ENCODE measurements around the gene UTRN.

Gene UTRN

GRCh38 chr6:144284478-144284782 lies 705 bp upstream of the UTRN start:
- H2BK120ac ChIP-seq (ENCODE audit: low read depth, low read length), result peak overlapping the region; percentile 97
- no peaks in the 10 kb centered on the region for H3K27me3 ChIP-seq (ENCODE audit: control insufficient read depth in 1 of 2, insufficient read depth in 1 of 2, low read length in 2 of 2)
- peak overlapping the region; percentile 67 for H3K27ac ChIP-seq (ENCODE audit: low read length, poor library complexity, severe bottlenecking)
- H2BK12ac ChIP-seq (ENCODE audit: low read length in 2 of 2), result no peak overlapping the region
- peak overlapping the region; percentile 84 for H3K4me2 ChIP-seq (ENCODE audit: low read length, poor library complexity, severe bottlenecking)
- H3K9me3 ChIP-seq (ENCODE audit: control insufficient read depth, low read length), result no peaks in the 10 kb centered on the region
- peak overlapping the region; percentile 87 for H3K9ac ChIP-seq (ENCODE audit: low read length)
- peak overlapping the region in 1 of 2 experiments; percentile 70 for H3K4ac ChIP-seq (ENCODE audit: low read depth in 1 of 2, low read length in 2 of 2)
- peaks cover 1% of the 10 kb centered on the region for H3K4me1 ChIP-seq (ENCODE audit: control insufficient read depth, insufficient read depth, low read depth, low read length)
- H3K18ac ChIP-seq (ENCODE audit: low read depth in 1 of 2, low read length in 2 of 2), result no peak overlapping the region
- no peak overlapping the region for H3K14ac ChIP-seq (ENCODE audit: low read length in 2 of 2)
- H2AK5ac ChIP-seq (ENCODE audit: low read length, severe bottlenecking), result no peak overlapping the region
- peak overlapping the region; percentile 95 for H2AFZ ChIP-seq (ENCODE audit: low read depth, low read length)
- H3K36me3 ChIP-seq (ENCODE audit: control insufficient read depth in 1 of 2, insufficient read depth in 2 of 2, low read depth in 1 of 2, low read length in 2 of 2), result no peaks in the 10 kb centered on the region
- WGBS, result 0% methylated on average over 2 of the region's 7 CpGs
- DNase-seq, result no peak
- no peak overlapping the region for H4K8ac ChIP-seq (ENCODE audit: low read length)
- H3K79me1 ChIP-seq (replicated peaks; ENCODE audit: low read length, poor library complexity, severe bottlenecking), result peaks cover 10% of the 10 kb centered on the region
- peak overlapping the region; percentile 85 to 95 for H3K4me3 ChIP-seq (ENCODE audit: insufficient read depth in 1 of 2, low read depth in 1 of 2, low read length in 2 of 2)
- H2BK15ac ChIP-seq (ENCODE audit: low read depth, poor library complexity, severe bottlenecking), result no peak overlapping the region
- no peak overlapping the region for H4K91ac ChIP-seq (ENCODE audit: low read length)
- no peak overlapping the region for H3K23ac ChIP-seq (ENCODE audit: low read length in 2 of 2)
- H2BK5ac ChIP-seq (ENCODE audit: low read depth, low read length, poor library complexity, severe bottlenecking), result peak overlapping the region; percentile 99

- Histone ChIP-seq H2BK5ac (ENCODE audit: low read depth, low read length, poor library complexity, severe bottlenecking) (peak overlapping the region; percentile 99), H2AK5ac (ENCODE audit: low read length, severe bottlenecking) (no peak overlapping the region), H2BK15ac (ENCODE audit: low read depth, poor library complexity, severe bottlenecking) (peak overlapping the region; percentile 89), H3K36me3 (ENCODE audit: control insufficient read depth in 1 of 2, insufficient read depth in 2 of 2, low read depth in 1 of 2, low read length in 2 of 2) (no peaks in the 10 kb centered on the region), H3K27ac (ENCODE audit: low read length, poor library complexity, severe bottlenecking) (peak overlapping the region; percentile 93), H4K91ac (ENCODE audit: low read length) (peak overlapping the region; percentile 80), H3K14ac (ENCODE audit: low read length in 2 of 2) (peak overlapping the region in 1 of 2 experiments; percentile 84), H2BK12ac (ENCODE audit: low read length in 2 of 2) (no peak overlapping the region), H3K18ac (ENCODE audit: low read depth in 1 of 2, low read length in 2 of 2) (peak overlapping the region; percentile 97 to 98), H2BK120ac (ENCODE audit: low read depth, low read length) (peak overlapping the region; percentile 15), H3K9me3 (ENCODE audit: control insufficient read depth, low read length) (no peaks in the 10 kb centered on the region), H3K27me3 (ENCODE audit: control insufficient read depth in 1 of 2, insufficient read depth in 1 of 2, low read length in 2 of 2) (no peaks in the 10 kb centered on the region), H4K8ac (ENCODE audit: low read length) (no peak overlapping the region), H2AFZ (ENCODE audit: low read depth, low read length) (peak overlapping the region; percentile 18), H3K4me1 (ENCODE audit: control insufficient read depth, insufficient read depth, low read depth, low read length) (peaks cover 1% of the 10 kb centered on the region), H3K4me3 (ENCODE audit: insufficient read depth in 1 of 2, low read depth in 1 of 2, low read length in 2 of 2) (peak overlapping the region; percentile 85 to 95), H3K4ac (ENCODE audit: low read depth in 1 of 2, low read length in 2 of 2) (peak overlapping the region; percentile 24 to 77), H3K79me1 (replicated peaks; ENCODE audit: low read length, poor library complexity, severe bottlenecking) (peaks cover 10% of the 10 kb centered on the region), H3K23ac (ENCODE audit: low read length in 2 of 2) (no peak overlapping the region), H3K4me2 (ENCODE audit: low read length, poor library complexity, severe bottlenecking) (peak overlapping the region; percentile 84), H3K9ac (ENCODE audit: low read length) (peak overlapping the region; percentile 87)
- WGBS, result 1% methylated on average over 15 of the region's 15 CpGs
- no peak for DNase-seq
Observed at GRCh38 chr6:144285548-144285797, 338 bp downstream of the UTRN start.

DNA sequence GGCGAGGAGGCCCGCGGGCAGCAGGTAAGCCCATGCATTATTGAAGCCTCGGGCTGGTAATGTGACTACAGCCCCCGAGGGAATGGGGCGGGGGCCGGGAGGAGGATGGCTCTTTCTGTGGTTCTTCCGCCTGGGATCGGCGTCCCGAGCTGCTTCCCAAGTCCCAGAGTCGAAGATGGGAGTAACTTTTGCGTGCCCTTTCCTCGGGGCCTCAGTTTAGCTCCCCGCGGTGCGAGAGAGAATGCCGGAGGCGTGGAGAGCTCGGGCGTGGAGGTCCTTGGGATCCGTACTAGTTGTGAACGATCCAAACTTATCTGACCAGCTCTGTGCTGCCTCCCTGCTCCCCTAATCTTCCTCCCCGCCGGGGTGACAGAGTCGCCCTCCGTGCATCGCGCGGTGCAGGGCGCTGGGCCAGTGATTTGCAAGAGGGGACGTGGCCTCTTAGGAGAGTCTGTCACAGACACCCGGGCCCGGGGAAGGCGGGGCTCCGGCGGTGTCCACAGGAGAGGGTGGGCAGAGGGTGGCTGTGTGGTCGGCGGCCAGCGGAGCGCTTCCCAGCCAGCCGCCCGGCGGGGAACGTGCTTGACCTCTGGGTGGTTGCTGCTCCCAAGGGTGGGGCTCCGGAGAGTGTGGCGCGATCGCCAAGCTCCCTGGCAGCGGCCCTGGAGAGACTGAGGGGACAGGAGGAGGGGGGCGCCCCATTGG lies 815 bp downstream of the UTRN start:
- H3K27ac ChIP-seq (ENCODE audit: low read length, poor library complexity, severe bottlenecking), result peak overlapping the region; percentile 93
- H3K18ac ChIP-seq (ENCODE audit: low read depth in 1 of 2, low read length in 2 of 2), result peak overlapping the region; percentile 83 to 97
- peak overlapping the region; percentile 6 to 40 for H2BK12ac ChIP-seq (ENCODE audit: low read length in 2 of 2)
- WGBS, result under 1% methylated on average over 49 of the region's 51 CpGs
- H3K36me3 ChIP-seq (ENCODE audit: control insufficient read depth in 1 of 2, insufficient read depth in 2 of 2, low read depth in 1 of 2, low read length in 2 of 2), result no peaks in the 10 kb centered on the region
- H3K4ac ChIP-seq (ENCODE audit: low read depth in 1 of 2, low read length in 2 of 2), result peak overlapping the region; percentile 24 to 77
- H3K9ac ChIP-seq (ENCODE audit: low read length), result peak overlapping the region; percentile 87
- H3K27me3 ChIP-seq (ENCODE audit: control insufficient read depth in 1 of 2, insufficient read depth in 1 of 2, low read length in 2 of 2), result no peaks in the 10 kb centered on the region
- peak overlapping the region; percentile 89 for H2BK15ac ChIP-seq (ENCODE audit: low read depth, poor library complexity, severe bottlenecking)
- peaks cover 10% of the 10 kb centered on the region for H3K79me1 ChIP-seq (replicated peaks; ENCODE audit: low read length, poor library complexity, severe bottlenecking)
- H2BK120ac ChIP-seq (ENCODE audit: low read depth, low read length), result peak overlapping the region; percentile 15
- peak overlapping the region; percentile 99 for H2BK5ac ChIP-seq (ENCODE audit: low read depth, low read length, poor library complexity, severe bottlenecking)
- H4K91ac ChIP-seq (ENCODE audit: low read length), result peak overlapping the region; percentile 80
- peak; percentile 78 for DNase-seq
- peak overlapping the region; percentile 12 for H4K8ac ChIP-seq (ENCODE audit: low read length)
- H3K4me3 ChIP-seq (ENCODE audit: insufficient read depth in 1 of 2, low read depth in 1 of 2, low read length in 2 of 2), result peak overlapping the region; percentile 85 to 95
- H3K4me1 ChIP-seq (ENCODE audit: control insufficient read depth, insufficient read depth, low read depth, low read length), result peaks cover 1% of the 10 kb centered on the region
- H2AK5ac ChIP-seq (ENCODE audit: low read length, severe bottlenecking), result no peak overlapping the region
- H3K23ac ChIP-seq (ENCODE audit: low read length in 2 of 2), result peak overlapping the region in 1 of 2 experiments; percentile 3
- no peaks in the 10 kb centered on the region for H3K9me3 ChIP-seq (ENCODE audit: control insufficient read depth, low read length)
- H3K14ac ChIP-seq (ENCODE audit: low read length in 2 of 2), result peak overlapping the region in 1 of 2 experiments; percentile 84
- peak overlapping the region; percentile 18 for H2AFZ ChIP-seq (ENCODE audit: low read depth, low read length)
- H3K4me2 ChIP-seq (ENCODE audit: low read length, poor library complexity, severe bottlenecking), result peak overlapping the region; percentile 84

- Histone ChIP-seq H2AK5ac (ENCODE audit: low read length, severe bottlenecking) (peak overlapping the region; percentile 41), H3K79me1 (replicated peaks; ENCODE audit: low read length, poor library complexity, severe bottlenecking) (peaks cover 8% of the 10 kb centered on the region), H3K4me2 (ENCODE audit: low read length, poor library complexity, severe bottlenecking) (peak overlapping the region; percentile 84), H2BK120ac (ENCODE audit: low read depth, low read length) (peak overlapping the region; percentile 68), H2BK5ac (ENCODE audit: low read depth, low read length, poor library complexity, severe bottlenecking) (peak overlapping the region; percentile 66), H3K18ac (ENCODE audit: low read depth in 1 of 2, low read length in 2 of 2) (peak overlapping the region; percentile 91 to 94), H3K9me3 (ENCODE audit: control insufficient read depth, low read length) (no peaks in the 10 kb centered on the region), H3K27ac (ENCODE audit: low read length, poor library complexity, severe bottlenecking) (peak overlapping the region; percentile 93), H3K4me1 (ENCODE audit: control insufficient read depth, insufficient read depth, low read depth, low read length) (peaks cover 1% of the 10 kb centered on the region), H3K27me3 (ENCODE audit: control insufficient read depth in 1 of 2, insufficient read depth in 1 of 2, low read length in 2 of 2) (no peaks in the 10 kb centered on the region), H2AFZ (ENCODE audit: low read depth, low read length) (peak overlapping the region; percentile 73), H3K9ac (ENCODE audit: low read length) (peak overlapping the region; percentile 87), H4K91ac (ENCODE audit: low read length) (peak overlapping the region; percentile 93), H3K23ac (ENCODE audit: low read length in 2 of 2) (peak overlapping the region in 1 of 2 experiments; percentile 94), H4K8ac (ENCODE audit: low read length) (peak overlapping the region; percentile 81), H2BK15ac (ENCODE audit: low read depth, poor library complexity, severe bottlenecking) (peak overlapping the region; percentile 63), H3K36me3 (ENCODE audit: control insufficient read depth in 1 of 2, insufficient read depth in 2 of 2, low read depth in 1 of 2, low read length in 2 of 2) (no peaks in the 10 kb centered on the region), H2BK12ac (ENCODE audit: low read length in 2 of 2) (peak overlapping the region in 1 of 2 experiments; percentile 66), H3K4ac (ENCODE audit: low read depth in 1 of 2, low read length in 2 of 2) (peak overlapping the region in 1 of 2 experiments; percentile 91), H3K4me3 (ENCODE audit: insufficient read depth in 1 of 2, low read depth in 1 of 2, low read length in 2 of 2) (peak overlapping the region; percentile 85 to 95), H3K14ac (ENCODE audit: low read length in 2 of 2) (peak overlapping the region in 1 of 2 experiments; percentile 27)
- peak; percentile 87 for DNase-seq
- WGBS, result under 1% methylated on average over 39 of the region's 53 CpGs
Observed at GRCh38 chr6:144286503-144287393, 1.6 kb downstream of the UTRN start.

Data from mesenchymal stem cell (in vitro differentiated cells and primary cell).